DMS53 treated with DMSO at 0.1 percent for 48 hours (cell line): ENCODE data around the gene ANGPTL4.
A peak's percentile ranks its signal among the peaks of the same experiment; 100 is the strongest.
"Not testable (repeated sequence)": the region's sequence is repeated elsewhere in the genome, so short reads cannot be mapped to it uniquely, and the experiment has no call there.

Experiments
- DNase-seq: peaks from one replicate; lab custom pipeline; 2025; ENCODE audit not compliant: unreplicated experiment; lab: John Stamatoyannopoulos, UW

ANGPTL4 gene

GRCh38 chr19:8363803-8364771 is at the start of gene ANGPTL4:
ANGPTL4 (plus strand) TSS chr19:8364155; CDS start chr19:8364322, 167 bp downstream.
- peak; percentile 37 for DNase-seq

GRCh38 chr19:8314981-8315640 is 48.8 kb upstream of the ANGPTL4 start:
- DNase-seq: not testable (repeated sequence)

- no peak for DNase-seq
Measured at GRCh38 chr19:8316351-8317125, 47.4 kb upstream of the ANGPTL4 start.

GRCh38 chr19:8318835-8319234 is 45.1 kb upstream of the ANGPTL4 start:
- not testable (repeated sequence) for DNase-seq

- no peak for DNase-seq
Measured at GRCh38 chr19:8319807-8320520, 44.0 kb upstream of the ANGPTL4 start.

GRCh38 chr19:8320564-8321066 is 43.3 kb upstream of the ANGPTL4 start:
- no peak for DNase-seq

GRCh38 chr19:8321067-8321985 is 42.6 kb upstream of the ANGPTL4 start, which contains the start of the genes NDUFA7 and RPS28:
NDUFA7 (minus strand) TSS chr19:8321375; CDS start chr19:8321358, 17 bp downstream.
RPS28 (plus strand) TSS chr19:8321496; CDS start chr19:8321531, 35 bp downstream.
- DNase-seq: peak; percentile 60

- no peak for DNase-seq
Measured at GRCh38 chr19:8321986-8322637, 41.8 kb upstream of the ANGPTL4 start.

- DNase-seq: no peak
Measured at GRCh38 chr19:8322638-8322997, 41.3 kb upstream of the ANGPTL4 start.

GRCh38 chr19:8323781-8324185 is 40.2 kb upstream of the ANGPTL4 start:
- no peak for DNase-seq

- DNase-seq: peak; percentile 46
Measured at GRCh38 chr19:8324186-8325050, 39.5 kb upstream of the ANGPTL4 start.

- no peak for DNase-seq
Measured at GRCh38 chr19:8325454-8325853, 38.5 kb upstream of the ANGPTL4 start.

GRCh38 chr19:8329996-8330395 is 34.0 kb upstream of the ANGPTL4 start:
- no peak for DNase-seq

GRCh38 chr19:8331263-8331845 is 32.6 kb upstream of the ANGPTL4 start:
- no peak for DNase-seq

GRCh38 chr19:8332976-8333766 is 30.8 kb upstream of the ANGPTL4 start:
- DNase-seq: no peak

- no peak for DNase-seq
Measured at GRCh38 chr19:8333767-8334457, 30.0 kb upstream of the ANGPTL4 start.
